ENCODE results near the gene L2HGDH.

- no peak for TF ChIP-seq CTCF (conservative IDR thresholded peaks at IDR 0.05; ENCODE audit: low read length)
- no peak for TF ChIP-seq EZH2phosphoT487 (IDR thresholded peaks at IDR 0.05; ENCODE audit: borderline replicate concordance, low read depth, low read length)
Measured at GRCh38 chr14:50247245-50247644, 64.8 kb downstream of the L2HGDH start.
